Endothelial cell of umbilical vein (primary cell): ENCODE results near the gene MYO9A.
A peak's percentile ranks its signal among the peaks of the same experiment; 100 is the strongest.

ENCODE experiments used
- CTCF ChIP-seq, 2 donors: IDR thresholded peaks; 1 replicate in 1 of 2; 2 replicates in 1 of 2; pipeline ENCODE4 v1.5.1; 2011; ENCODE audit warnings: low read length in 2 of 2, mild to moderate bottlenecking in 2 of 2, moderate library complexity in 2 of 2, control low read depth in 1 of 2, inconsistent platforms in 1 of 2, low read depth in 1 of 2; ENCODE audit not compliant: insufficient read depth in 1 of 2; ENCODE audit errors: extremely low read depth in 1 of 2
- POLR2A ChIP-seq: IDR thresholded peaks from 2 replicates; pipeline ENCODE4 v1.6.1; 2012; ENCODE audit warnings: low read depth, mild to moderate bottlenecking, control low read depth, low read length
- POLR2AphosphoS5 ChIP-seq: IDR thresholded peaks from 2 replicates; pipeline ENCODE4 v1.6.1; 2012; ENCODE audit warnings: low read depth, mild to moderate bottlenecking, control low read depth, low read length, moderate library complexity; ENCODE audit not compliant: insufficient read depth

GRCh38 chr15:72117486-72118016, 399 bp downstream of the MYO9A start:
- TF ChIP-seq CTCF (IDR thresholded peaks at IDR 0.05; ENCODE audit: extremely low read depth in 1 of 2, insufficient read depth in 1 of 2, low read depth in 1 of 2, low read length in 2 of 2) (no peak), POLR2AphosphoS5 (no peak), POLR2A (peak; percentile 55)
